Stomach (tissue), 9 donors: ENCODE data around the gene EEF1G. TPM values are rescaled to one million over a fixed set of nuclear protein-coding genes. Genes with fewer than 3 reads are reported as not detected.
"Not testable (repeated sequence)": the region's sequence is repeated elsewhere in the genome, so short reads cannot be mapped to it uniquely, and the experiment has no call there.

ENCODE experiments used
- DNase-seq, 2 donors: peaks; one replicate each; pipeline versions ENCODE4 v3.0.0 to v3.0.0-alpha.2; 2013 to 2019
- H3K27ac ChIP-seq, 5 donors: fragments of 200-600 bp in 4 of 5; sonication (generic) in 4 of 5; one replicate each; pipeline ENCODE4 v1.5.1; 2013 to 2019; ENCODE audit warnings: mild to moderate bottlenecking in 1 of 5, moderate library complexity in 1 of 5
- H3K27me3 ChIP-seq, 3 donors: fragments of 200-600 bp; sonication (generic); one replicate each; pipeline ENCODE4 v1.5.1; 2017 to 2019; ENCODE audit warnings: mixed run types in 1 of 3
- H3K36me3 ChIP-seq, 4 donors: fragments of 200-600 bp; sonication (generic); 1 replicate in 3 of 4; 2 replicates in 1 of 4; pipeline ENCODE4 v1.5.1; 2016 to 2019
- H3K4me1 ChIP-seq, 4 donors: fragments of 200-600 bp; sonication (generic); one replicate each; pipeline ENCODE4 v1.5.1; 2016 to 2019
- H3K4me3 ChIP-seq, 4 donors: fragments of 200-600 bp; sonication (generic) in 3 of 4; one replicate each; pipeline ENCODE4 v1.5.1; 2016 to 2019; ENCODE audit warnings: mild to moderate bottlenecking in 1 of 4
- H3K9me3 ChIP-seq, 4 donors: fragments of 200-600 bp; sonication (generic); one replicate each; pipeline ENCODE4 v1.5.1; 2016 to 2019
- EP300 ChIP-seq: sonication (generic); formaldehyde crosslinking; IDR thresholded peaks from one replicate; pipeline ENCODE4 v1.6.1; 2017; ENCODE audit warnings: antibody characterized with exemption
- POLR2A ChIP-seq, 4 donors: fragments of 450-650 bp; IDR thresholded peaks; one replicate each; pipeline ENCODE4 v1.6.1; 2016; ENCODE audit warnings: antibody characterized with exemption in 4 of 4, control low read depth in 2 of 4, mild to moderate bottlenecking in 1 of 4, moderate library complexity in 1 of 4
- POLR2AphosphoS5 ChIP-seq, 3 donors: sonication (generic); formaldehyde crosslinking; IDR thresholded peaks; one replicate each; pipeline ENCODE4 v1.6.1; 2016; ENCODE audit warnings: antibody characterized with exemption in 3 of 3
- WGBS, 5 donors: extraction: QIAGEN DNeasy Blood & Tissue Kit in 3 of 5; methylation state at CpG; one replicate each; pipeline versions ENCODE4 v1.1.5 to v1.1.7; 2013 to 2018; 5-methylcytosine and 5-hydroxymethylcytosine counted together
- intact Hi-C: fragments of 100-400 bp; cut with DNase I; formaldehyde crosslinking; loops from one replicate; pipeline ENCODE4 v1.15.1; 2023; ENCODE audit warnings: low total_unique reads
- polyA plus RNA-seq, 3 donors: library from polyadenylated mRNA; stranded (reverse); fragments of 200-250 nt; gene quantifications; one replicate each; pipeline ENCODE4 v1.2.3, GENCODE V29; 2013
- total RNA-seq, 5 donors: library from RNA; depleted of rRNA; stranded (reverse); fragments of >200 nt; gene quantifications; one replicate each; pipeline versions ENCODE4 v1.1.0 to v1.2.3, GENCODE V29; 2014 to 2016
- TF ChIP-seq, protein P1 (sequence below), 7 experiments: fragments of 450-650 bp in 4 of 7; fragments of 200-600 bp in 3 of 7; sonication (generic) in 3 of 7; IDR thresholded peaks; one replicate each; pipeline ENCODE4 v1.5.1; 2016 to 2019; ENCODE audit warnings: antibody characterized with exemption in 7 of 7, control low read depth in 2 of 7, mild to moderate bottlenecking in 1 of 7
- donor health status: healthy with polysubstance abuse.
- donor health status: Bipolar disorder and iron deficiency.
- donor health status: healthy.

EEF1G gene
- total and polyA plus RNA-seq, 8 donors = 671 to 1,760 (median 1,103) TPM

DNA sequence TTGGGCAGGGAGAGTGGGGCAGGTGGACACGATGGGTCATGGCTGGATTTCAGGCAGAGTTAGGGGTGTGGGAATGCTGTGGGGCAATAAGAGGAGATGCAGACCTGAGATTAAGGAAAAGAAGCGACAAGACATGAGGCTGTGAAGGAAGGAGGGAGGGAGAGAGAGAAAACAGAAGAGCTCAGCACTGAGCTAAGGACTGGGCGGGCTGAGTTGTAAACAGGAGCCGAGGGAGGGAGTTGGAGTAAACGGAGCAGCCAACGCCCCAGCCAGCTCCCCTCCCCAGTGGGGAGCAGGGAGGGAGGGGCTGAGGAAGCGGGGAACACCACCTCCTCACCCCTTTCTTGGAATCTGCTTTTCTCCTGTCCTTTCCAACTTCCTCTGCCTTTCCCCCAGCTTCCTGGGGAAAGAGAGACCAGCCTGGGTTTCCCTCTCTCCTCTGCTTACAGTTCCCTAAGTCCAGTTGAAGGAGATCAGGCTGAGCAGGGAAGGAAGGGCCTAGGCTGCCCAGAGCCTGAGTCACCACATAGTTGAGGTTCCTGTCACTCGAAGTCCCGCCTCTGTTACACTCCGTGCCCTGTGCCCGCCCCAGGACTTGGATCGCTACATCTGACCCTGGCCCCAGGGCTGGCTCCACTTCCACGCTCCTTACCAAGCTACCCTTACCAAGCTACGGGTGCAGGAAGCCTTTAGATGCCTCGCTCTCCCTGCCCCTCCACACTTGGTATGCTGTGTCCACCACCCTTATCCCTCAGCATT, 20.4 kb downstream of the EEF1G start:
- Histone ChIP-seq H3K4me1 (peaks cover 90 to 100% (median 96%) of the 10 kb centered on the region in 4 donors), H3K9me3 (no peaks in the 10 kb centered on the region), H3K27me3 (no peaks in the 10 kb centered on the region), H3K27ac (peak overlapping the region; percentile 86 to 97 (median 95)), H3K36me3 (peaks cover 0 to 5% (median 4%) of the 10 kb centered on the region in 4 donors), H3K4me3 (peak overlapping the region; percentile 10 to 27 (median 20))
- 1 to 9% (median 4%) methylated on average over 15 of the region's 15 CpGs for WGBS, 5 donors
- TF ChIP-seq, protein P1, sequence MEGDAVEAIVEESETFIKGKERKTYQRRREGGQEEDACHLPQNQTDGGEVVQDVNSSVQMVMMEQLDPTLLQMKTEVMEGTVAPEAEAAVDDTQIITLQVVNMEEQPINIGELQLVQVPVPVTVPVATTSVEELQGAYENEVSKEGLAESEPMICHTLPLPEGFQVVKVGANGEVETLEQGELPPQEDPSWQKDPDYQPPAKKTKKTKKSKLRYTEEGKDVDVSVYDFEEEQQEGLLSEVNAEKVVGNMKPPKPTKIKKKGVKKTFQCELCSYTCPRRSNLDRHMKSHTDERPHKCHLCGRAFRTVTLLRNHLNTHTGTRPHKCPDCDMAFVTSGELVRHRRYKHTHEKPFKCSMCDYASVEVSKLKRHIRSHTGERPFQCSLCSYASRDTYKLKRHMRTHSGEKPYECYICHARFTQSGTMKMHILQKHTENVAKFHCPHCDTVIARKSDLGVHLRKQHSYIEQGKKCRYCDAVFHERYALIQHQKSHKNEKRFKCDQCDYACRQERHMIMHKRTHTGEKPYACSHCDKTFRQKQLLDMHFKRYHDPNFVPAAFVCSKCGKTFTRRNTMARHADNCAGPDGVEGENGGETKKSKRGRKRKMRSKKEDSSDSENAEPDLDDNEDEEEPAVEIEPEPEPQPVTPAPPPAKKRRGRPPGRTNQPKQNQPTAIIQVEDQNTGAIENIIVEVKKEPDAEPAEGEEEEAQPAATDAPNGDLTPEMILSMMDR (IDR thresholded peaks at IDR 0.05) = no peak
- TF ChIP-seq POLR2A (IDR thresholded peaks at IDR 0.05) (no peak), EP300 (peak; percentile 15), POLR2AphosphoS5 (IDR thresholded peaks at IDR 0.05) (peak; percentile 72 to 86 (median 78))
- peak; percentile 91 to 95 for DNase-seq
- intact Hi-C loops = no loop called here

DNA sequence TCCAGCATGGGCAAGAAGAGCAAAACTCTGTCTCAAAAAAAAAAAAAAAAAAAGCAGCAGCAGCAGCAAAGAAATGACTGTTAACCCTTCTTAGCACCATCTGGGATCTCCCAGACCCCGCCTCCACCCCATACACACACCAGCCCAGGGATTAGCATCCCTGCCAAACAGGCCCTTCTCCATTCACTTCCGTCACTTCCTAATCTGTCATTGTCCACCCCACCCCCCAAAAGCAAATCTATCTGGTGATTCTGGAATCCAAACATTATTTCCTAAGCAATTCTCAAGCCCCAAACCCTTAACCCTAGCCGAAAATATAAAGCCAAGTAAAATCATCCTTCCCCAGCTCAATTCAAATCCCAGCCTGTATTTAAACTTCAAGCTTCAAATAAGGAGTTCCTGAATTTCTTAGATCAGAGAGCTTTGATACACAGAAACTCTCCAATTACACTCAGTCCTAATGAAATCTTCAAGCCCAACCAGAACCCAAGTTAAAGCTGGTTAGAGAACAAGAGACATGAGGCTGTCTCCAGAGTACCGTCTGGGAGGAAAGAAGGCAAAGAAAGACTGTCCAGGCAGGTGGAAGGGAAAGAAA, 21.1 kb downstream of the EEF1G start:
- H3K36me3 ChIP-seq = no peaks in the 10 kb centered on the region
- H3K9me3 ChIP-seq = no peaks in the 10 kb centered on the region
- TF ChIP-seq POLR2A (IDR thresholded peaks at IDR 0.05) (no peak), EP300 (no peak), POLR2AphosphoS5 (IDR thresholded peaks at IDR 0.05) (no peak)
- TF ChIP-seq, protein P1 (IDR thresholded peaks at IDR 0.05) = no peak
- H3K27ac ChIP-seq = peak overlapping the region; percentile 86 to 97 (median 95)
- H3K27me3 ChIP-seq = no peaks in the 10 kb centered on the region
- H3K4me3 ChIP-seq = peak overlapping the region; percentile 10 to 27 (median 20)
- peak in 1 of 2 donors; percentile 81 for DNase-seq
- intact Hi-C loops = no loop called here
- peaks cover 94 to 100% (median 97%) of the 10 kb centered on the region in 4 donors for H3K4me1 ChIP-seq
- 16 to 22% (median 18%) methylated on average over 4 of the region's 4 CpGs for WGBS, 5 donors

DNA sequence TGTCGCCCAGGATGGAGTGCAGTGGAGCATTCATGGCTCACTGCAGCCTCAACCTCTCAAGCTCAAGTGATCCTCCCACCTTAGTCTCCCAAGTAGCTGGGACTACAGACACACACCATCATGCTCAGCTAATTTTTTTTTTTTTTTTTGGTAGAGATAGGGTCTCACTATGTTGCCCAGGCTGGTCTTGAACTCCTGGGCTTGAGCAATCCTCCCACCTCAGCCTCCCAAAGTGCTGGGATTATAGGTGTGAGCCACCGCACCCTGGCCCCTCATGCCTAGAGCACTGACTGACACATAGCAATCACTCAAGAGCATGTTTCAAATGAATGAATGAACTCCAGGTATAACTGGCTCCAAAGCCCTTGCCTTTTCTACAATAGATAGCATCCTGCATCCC, 23.2 kb downstream of the EEF1G start:
- H3K4me3 ChIP-seq, intact Hi-C loops, H3K27me3 ChIP-seq, H3K36me3 ChIP-seq, DNase-seq, H3K9me3 ChIP-seq: not testable (repeated sequence)
- peak overlapping the region in 3 of 5 donors; percentile 95 to 99 (median 95) for H3K27ac ChIP-seq
- 89 to 100% (median 97%) methylated on average over 2 of the region's 2 CpGs for WGBS, 5 donors
- peaks cover 80 to 88% (median 84%) of the 10 kb centered on the region in 4 donors for H3K4me1 ChIP-seq

DNA sequence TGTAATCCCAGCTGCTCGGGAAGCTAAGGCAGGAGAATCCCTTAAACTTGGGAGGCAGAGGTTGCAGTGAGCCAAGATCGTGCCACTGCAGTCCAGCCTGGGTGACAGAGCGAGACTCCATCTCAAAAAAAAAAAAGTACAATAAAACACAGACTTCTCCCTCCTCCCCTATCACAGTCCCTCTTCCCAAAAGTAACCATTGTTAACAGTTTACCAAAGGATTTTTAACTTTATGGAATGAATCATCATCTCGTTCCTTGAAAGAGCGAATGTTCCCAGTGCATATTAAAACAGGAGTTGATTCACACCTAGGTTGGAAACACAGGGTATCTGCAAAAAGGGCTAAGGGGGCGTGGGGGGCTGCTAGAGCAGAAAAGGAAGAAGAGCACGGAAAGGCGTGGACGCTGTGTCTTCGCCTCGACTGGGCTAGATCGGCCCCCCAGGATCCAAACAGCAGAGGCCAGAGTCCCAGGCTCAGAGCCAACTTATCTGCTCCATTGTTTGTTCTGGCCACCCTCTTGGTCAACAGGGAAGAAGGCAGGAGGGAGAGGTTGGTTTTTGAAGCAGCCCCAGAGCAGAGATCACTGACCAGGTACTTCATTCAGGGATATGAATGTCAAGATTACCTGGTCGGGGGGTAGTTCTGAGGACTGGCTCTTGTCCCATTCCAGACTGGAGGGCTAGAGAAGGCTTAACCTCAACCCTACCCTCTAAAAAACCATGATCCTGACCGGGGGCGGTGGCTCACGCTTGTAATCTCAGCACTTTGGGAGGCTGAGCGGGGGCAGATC, 25.0 kb downstream of the EEF1G start:
- Histone ChIP-seq H3K36me3 (no peaks in the 10 kb centered on the region), H3K9me3 (no peaks in the 10 kb centered on the region), H3K27me3 (no peaks in the 10 kb centered on the region), H3K4me1 (peaks cover 63 to 81% (median 77%) of the 10 kb centered on the region in 4 donors), H3K27ac (peak overlapping the region; percentile 93 to 99 (median 96)), H3K4me3 (peak overlapping the region in 1 of 4 donors; percentile 4)
- peak; percentile 82 to 88 for DNase-seq
- TF ChIP-seq EP300 = no peak
- TF ChIP-seq POLR2AphosphoS5 (IDR thresholded peaks at IDR 0.05) = peak in 2 of 3 donors; percentile 43 to 57
- TF ChIP-seq POLR2A (IDR thresholded peaks at IDR 0.05) = no peak
- TF ChIP-seq, protein P1 (IDR thresholded peaks at IDR 0.05) = no peak
- WGBS, 5 donors = 19 to 60% (median 40%) methylated on average over 17 of the region's 17 CpGs
- intact Hi-C loops = no loop called here
